Measurements from ENCODE around the gene PLAGL2. TPM values are rescaled to one million over a fixed set of nuclear protein-coding genes. Genes with fewer than 3 reads are reported as not detected.
"Not testable (repeated sequence)": the region's sequence is repeated elsewhere in the genome, so short reads cannot be mapped to it uniquely, and the experiment has no call there.

The PLAGL2 gene
- total RNA-seq, result 17.4 TPM

- DNase-seq (ENCODE audit: low spot score), result peak; percentile 86
Observed at GRCh38 chr20:32207626-32208498, at the start of gene PLAGL2, which contains the start of gene POFUT1. TSS of gene PLAGL2 (minus strand) at chr20:32207743. CDS start at chr20:32202178, 5,565 bp downstream. TSS of gene POFUT1 (plus strand) at chr20:32207880. CDS start at chr20:32207942, 62 bp downstream.

- no peak for DNase-seq (ENCODE audit: low spot score)
Observed at GRCh38 chr20:32252189-32252588, 44.6 kb upstream of the PLAGL2 start.

- no peak for DNase-seq (ENCODE audit: low spot score)
Observed at GRCh38 chr20:32251470-32251869, 43.9 kb upstream of the PLAGL2 start.

- DNase-seq (ENCODE audit: low spot score), result no peak
Observed at GRCh38 chr20:32249030-32249738, 41.6 kb upstream of the PLAGL2 start.

GRCh38 chr20:32248043-32248442, 40.5 kb upstream of the PLAGL2 start:
- DNase-seq (ENCODE audit: low spot score), result no peak

GRCh38 chr20:32246208-32246607, 38.7 kb upstream of the PLAGL2 start:
- DNase-seq (ENCODE audit: low spot score), result not testable (repeated sequence)

- no peak for DNase-seq (ENCODE audit: low spot score)
Observed at GRCh38 chr20:32244959-32245358, 37.4 kb upstream of the PLAGL2 start.

- DNase-seq (ENCODE audit: low spot score), result no peak
Observed at GRCh38 chr20:32244150-32244823, 36.7 kb upstream of the PLAGL2 start.

- DNase-seq (ENCODE audit: low spot score), result no peak
Observed at GRCh38 chr20:32241807-32242206, 34.3 kb upstream of the PLAGL2 start.

- no peak for DNase-seq (ENCODE audit: low spot score)
Observed at GRCh38 chr20:32240205-32240604, 32.7 kb upstream of the PLAGL2 start.

GRCh38 chr20:32238483-32239425, 31.2 kb upstream of the PLAGL2 start:
- no peak for DNase-seq (ENCODE audit: low spot score)

- no peak for DNase-seq (ENCODE audit: low spot score)
Observed at GRCh38 chr20:32237419-32237818, 29.9 kb upstream of the PLAGL2 start.

GRCh38 chr20:32236819-32237218, 29.3 kb upstream of the PLAGL2 start:
- no peak for DNase-seq (ENCODE audit: low spot score)

GRCh38 chr20:32236048-32236533, 28.5 kb upstream of the PLAGL2 start:
- DNase-seq (ENCODE audit: low spot score), result no peak

- DNase-seq (ENCODE audit: low spot score), result no peak
Observed at GRCh38 chr20:32235331-32236047, 27.9 kb upstream of the PLAGL2 start.

GRCh38 chr20:32234135-32234808, 26.7 kb upstream of the PLAGL2 start:
- DNase-seq (ENCODE audit: low spot score), result no peak

GRCh38 chr20:32233286-32233685, 25.7 kb upstream of the PLAGL2 start:
- no peak for DNase-seq (ENCODE audit: low spot score)

GRCh38 chr20:32232326-32232886, 24.9 kb upstream of the PLAGL2 start:
- no peak for DNase-seq (ENCODE audit: low spot score)

- no peak for DNase-seq (ENCODE audit: low spot score)
Observed at GRCh38 chr20:32231847-32232246, 24.3 kb upstream of the PLAGL2 start.

All from ureter (tissue), 1 donor.